Activated T-helper 1 cell treated with anti-CD3 and anti-CD28 coated beads, Interleukin-2, amount 50 U/mL, for 16 hours (primary cell): ENCODE data around the gene TBX10.
A peak's percentile ranks its signal among the peaks of the same experiment; 100 is the strongest.
"Not testable (repeated sequence)": the region's sequence is repeated elsewhere in the genome, so short reads cannot be mapped to it uniquely, and the experiment has no call there.

Experiments used
- DNase-seq, 2 donors: peaks; one replicate each; pipeline ENCODE4 v3.0.0-alpha.2; 2020; ENCODE audit warnings: low read depth in 1 of 2, low spot score in 1 of 2

TBX10 gene

DNA sequence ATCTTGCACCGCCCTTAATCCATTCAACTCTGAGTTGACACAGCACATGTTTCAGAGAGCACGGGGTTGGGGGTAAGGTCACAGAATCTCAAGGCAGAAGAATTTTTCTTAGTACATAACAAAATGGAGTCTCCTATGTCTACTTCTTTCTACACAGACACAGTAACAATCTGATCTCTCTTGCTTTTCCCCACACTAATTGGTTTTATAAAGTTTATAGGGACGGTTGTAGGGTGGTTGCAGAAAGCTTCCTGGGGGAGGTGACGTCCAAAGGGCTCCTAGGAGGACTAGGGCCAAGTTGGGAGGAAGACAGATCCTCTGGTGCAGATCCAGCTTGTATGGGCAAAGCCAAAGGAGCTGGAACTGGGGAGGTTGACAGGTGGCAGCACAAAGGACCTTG lies 35.4 kb downstream of the TBX10 start:
- not testable (repeated sequence) for DNase-seq

DNA sequence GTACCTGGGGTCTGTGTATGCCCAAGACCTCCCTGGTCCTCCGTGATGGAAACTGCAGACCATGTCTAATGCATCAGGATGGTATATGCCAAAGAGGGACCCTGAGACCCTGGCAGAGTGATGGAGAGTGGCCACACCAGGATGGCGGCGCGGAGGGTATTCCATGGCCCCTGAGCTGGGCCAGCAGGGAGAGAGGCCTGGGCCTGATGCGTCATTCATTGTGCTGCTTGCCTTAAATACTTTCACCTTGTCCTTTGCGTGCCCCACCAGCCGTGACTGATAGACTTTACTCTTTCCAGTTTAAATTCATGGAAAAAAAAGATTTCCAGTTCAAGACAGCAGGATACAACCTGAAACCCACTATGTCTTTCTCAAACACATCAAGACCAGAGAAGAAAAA lies 38.5 kb downstream of the TBX10 start:
- DNase-seq, result no peak

GRCh38 chr11:67600324-67601029 lies 39.1 kb downstream of the TBX10 start:
- no peak for DNase-seq

DNA sequence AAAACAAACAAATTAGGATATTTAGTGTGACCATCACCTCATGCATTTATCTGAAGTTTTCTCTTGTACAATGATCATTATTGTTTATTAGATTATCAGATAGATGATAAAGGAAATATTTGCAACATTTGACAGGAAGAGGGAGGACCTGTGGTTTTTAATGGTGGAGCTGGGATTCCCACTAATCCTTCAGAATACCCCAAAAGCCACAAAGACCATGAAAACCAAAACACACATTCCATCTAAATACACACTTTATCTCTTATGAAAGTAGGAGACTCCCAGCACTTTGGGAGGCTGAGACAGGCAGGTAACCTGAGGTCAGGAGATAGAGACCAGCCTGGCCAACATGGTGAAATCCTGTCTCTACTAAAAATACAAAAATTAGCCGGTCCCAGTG lies 40.4 kb downstream of the TBX10 start:
- DNase-seq, result no peak

GRCh38 chr11:67597963-67598362 lies 41.6 kb downstream of the TBX10 start:
- DNase-seq, result not testable (repeated sequence)

- not testable (repeated sequence) for DNase-seq
These were observed 42.1 kb downstream of the TBX10 start for GRCh38 chr11:67597458-67597857.

DNA sequence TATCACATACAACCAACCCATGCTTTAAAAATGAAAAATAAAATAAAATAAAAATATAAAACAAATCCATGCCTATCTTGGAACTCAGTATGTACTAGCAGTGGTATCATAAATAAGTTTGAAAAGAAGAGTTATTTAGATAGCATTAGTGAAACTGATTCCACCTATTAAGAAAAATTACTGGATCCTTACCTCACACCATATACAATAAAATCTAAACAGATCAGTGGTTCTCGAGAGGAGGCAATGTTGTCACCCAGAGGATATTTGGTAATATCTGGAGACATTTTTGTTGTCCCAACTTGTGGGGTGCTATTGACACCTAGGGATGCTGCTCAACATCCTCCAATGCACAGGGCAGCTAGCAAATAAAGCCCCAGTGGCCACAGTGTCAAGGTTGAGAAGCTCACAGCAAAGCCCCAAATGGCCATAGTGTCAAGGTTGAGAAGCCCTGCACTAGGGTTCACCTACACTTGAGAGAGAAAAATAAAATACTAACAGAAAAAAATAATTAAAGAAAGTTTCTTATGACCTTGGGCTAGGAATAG lies 42.7 kb downstream of the TBX10 start:
- DNase-seq, result no peak

GRCh38 chr11:67594480-67594879 lies 45.1 kb downstream of the TBX10 start:
- no peak for DNase-seq

DNA sequence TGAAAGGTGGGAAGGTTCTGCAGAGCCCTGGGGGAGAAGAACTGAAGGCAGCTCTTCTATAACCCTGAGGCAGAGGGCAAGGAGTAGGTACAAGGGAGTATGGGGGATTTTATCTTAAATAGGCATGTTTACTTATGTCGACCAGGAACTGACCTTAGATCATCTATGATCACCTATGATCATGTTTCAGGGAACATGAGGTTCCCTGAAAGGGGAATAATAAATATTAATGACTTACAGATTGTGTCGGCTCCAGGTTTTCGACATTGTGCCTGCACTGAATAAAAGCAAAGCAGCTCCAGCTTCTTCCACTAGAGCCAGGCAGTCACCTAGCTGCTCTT lies 46.0 kb downstream of the TBX10 start:
- no peak for DNase-seq

- no peak for DNase-seq
These were observed 46.5 kb downstream of the TBX10 start for GRCh38 chr11:67592880-67593564.

- not testable (repeated sequence) for DNase-seq
These were observed 50.6 kb downstream of the TBX10 start for GRCh38 chr11:67588899-67589415.

DNA sequence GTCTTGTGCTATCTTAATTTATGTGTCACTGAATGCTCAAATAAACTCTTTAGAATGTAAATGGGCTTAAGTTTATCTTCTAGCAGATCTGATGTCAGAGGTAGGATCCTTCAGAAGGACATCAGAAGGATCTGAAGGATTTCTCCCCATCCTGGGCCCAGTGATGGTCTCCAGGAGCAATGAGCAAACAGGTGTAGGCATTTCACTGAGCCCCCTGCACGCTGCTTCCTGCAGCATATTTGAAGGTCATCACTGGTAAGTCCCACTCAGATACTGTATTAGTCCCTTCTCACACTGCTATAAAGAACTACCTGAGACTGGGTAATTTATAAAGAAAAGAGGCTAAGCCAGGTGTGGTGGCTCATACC lies 51.4 kb downstream of the TBX10 start:
- no peak for DNase-seq

- no peak for DNase-seq
These were observed 52.9 kb downstream of the TBX10 start for GRCh38 chr11:67586568-67587250.

- DNase-seq, result no peak
These were observed 53.7 kb downstream of the TBX10 start for GRCh38 chr11:67585911-67586310.

DNA sequence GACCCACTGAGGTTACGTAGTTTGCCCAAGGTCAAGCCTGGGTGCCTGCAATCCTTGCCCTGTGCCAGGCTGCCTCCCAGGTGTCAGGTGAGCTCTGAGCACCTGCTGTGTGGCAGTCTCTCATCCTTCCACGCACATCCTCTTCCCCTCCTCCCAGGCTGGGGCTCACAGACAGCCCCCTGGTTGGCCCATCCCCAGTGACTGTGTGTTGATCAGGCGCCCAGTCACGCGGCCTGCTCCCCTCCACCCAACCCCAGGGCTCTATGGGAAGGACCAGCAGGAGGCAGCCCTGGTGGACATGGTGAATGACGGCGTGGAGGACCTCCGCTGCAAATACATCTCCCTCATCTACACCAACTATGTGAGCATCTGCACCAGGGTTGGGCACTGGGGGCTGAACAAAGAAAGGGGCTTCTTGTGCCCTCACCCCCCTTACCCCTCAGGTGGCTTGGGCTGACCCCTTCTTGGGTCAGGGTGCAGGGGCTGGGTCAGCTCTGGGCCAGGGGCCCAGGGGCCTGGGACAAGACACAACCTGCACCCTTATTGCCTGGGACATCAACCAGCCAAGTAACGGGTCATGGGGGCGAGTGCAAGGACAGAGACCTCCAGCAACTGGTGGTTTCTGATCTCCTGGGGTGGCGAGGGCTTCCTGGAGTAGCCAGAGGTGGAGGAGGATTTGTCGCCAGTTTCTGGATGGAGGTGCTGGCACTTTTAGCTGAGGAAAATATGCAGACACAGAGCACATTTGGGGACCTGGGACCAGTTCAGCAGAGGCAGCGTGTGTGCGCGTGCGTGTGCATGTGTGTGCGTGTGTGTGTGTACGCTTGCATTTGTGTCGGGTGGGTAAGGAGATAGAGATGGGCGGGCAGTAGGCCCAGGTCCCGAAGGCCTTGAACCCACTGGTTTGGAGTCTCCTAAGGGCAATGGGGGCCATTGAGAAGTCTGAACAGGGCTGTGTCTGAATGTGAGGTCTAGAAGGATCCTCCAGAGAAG lies 54.4 kb downstream of the TBX10 start:
- DNase-seq, result no peak

DNA sequence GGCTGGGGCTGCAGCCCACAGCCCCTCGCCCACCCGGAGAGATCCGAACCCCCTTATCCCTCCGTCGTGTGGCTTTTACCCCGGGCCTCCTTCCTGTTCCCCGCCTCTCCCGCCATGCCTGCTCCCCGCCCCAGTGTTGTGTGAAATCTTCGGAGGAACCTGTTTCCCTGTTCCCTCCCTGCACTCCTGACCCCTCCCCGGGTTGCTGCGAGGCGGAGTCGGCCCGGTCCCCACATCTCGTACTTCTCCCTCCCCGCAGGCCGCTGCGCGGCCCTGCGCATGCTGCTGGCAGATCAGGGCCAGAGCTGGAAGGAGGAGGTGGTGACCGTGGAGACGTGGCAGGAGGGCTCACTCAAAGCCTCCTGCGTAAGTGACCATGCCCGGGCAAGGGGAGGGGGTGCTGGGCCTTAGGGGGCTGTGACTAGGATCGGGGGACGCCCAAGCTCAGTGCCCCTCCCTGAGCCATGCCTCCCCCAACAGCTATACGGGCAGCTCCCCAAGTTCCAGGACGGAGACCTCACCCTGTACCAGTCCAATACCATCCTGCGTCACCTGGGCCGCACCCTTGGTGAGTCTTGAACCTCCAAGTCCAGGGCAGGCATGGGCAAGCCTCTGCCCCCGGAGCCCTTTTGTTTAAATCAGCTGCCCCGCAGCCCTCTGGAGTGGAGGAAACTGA lies 55.2 kb downstream of the TBX10 start:
- DNase-seq, result no peak

- peak; percentile 63 to 67 for DNase-seq
These were observed 56.0 kb downstream of the TBX10 start, which contains the start of gene GSTP1 for GRCh38 chr11:67583247-67584204. TSS of gene GSTP1 (plus strand) at chr11:67583812. CDS start at chr11:67583844, 32 bp downstream.

GRCh38 chr11:67582011-67582410 lies 57.6 kb downstream of the TBX10 start:
- DNase-seq, result no peak

DNA sequence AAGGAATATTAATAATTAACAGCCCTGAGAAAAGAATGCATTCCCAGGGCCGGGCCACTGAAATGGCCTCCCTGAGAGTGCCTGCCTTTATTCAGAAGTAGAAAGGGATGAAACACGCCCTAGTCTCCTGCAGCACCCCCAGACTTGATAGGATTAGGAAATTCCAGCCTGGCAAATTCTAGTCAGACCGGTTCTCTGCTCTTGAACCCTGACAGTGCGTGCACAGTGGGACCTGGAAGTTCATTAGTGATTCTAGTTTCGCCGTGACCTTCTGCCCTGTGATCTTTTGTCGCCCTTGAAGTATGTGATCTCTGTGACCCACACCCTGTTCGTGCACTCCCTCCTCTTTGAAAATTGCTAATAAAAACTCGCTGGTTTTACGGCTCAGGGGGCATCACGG lies 58.1 kb downstream of the TBX10 start:
- no peak for DNase-seq
